ENCODE measurements around the gene CAMKK2. TPM values are rescaled to one million over a fixed set of nuclear protein-coding genes. Genes with fewer than 3 reads are reported as not detected.

Gene CAMKK2
- total and polyA plus RNA-seq, 2 donors (not counting 1 experiment from before 2014, with no cell fraction given): 19.3 to 26.4 TPM

DNA sequence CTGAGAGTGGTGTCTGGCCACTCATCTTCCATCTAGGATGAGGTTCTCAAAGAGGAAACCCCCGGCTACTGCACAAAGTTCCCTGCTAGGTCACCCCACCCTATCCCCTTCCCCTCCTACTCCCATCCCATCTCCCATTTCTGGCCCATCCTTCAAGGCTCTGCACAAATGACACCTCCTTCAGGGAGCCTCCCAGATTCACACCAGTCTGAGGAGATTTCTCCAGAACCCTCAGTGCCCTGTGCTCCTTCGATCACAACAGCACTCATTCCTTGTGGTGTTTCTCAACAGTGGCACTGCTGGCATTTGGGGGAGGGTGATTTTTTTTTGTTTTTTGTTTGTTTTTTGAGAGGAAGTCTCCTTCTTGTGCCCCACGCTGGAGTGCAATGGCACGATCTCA lies 2.9 kb downstream of the CAMKK2 start:
- peaks cover 14% of the 10 kb centered on the region for H3K79me2 ChIP-seq (ENCODE audit: control insufficient read depth, insufficient read depth, low read length)
- no peak for DNase-seq (ENCODE audit: low read depth in 2 of 2)

GRCh38 chr12:121290410-121290809 lies 6.1 kb downstream of the CAMKK2 start:
- H3K36me3 ChIP-seq (ENCODE audit: control insufficient read depth, insufficient read depth, low read length): peaks cover 3% of the 10 kb centered on the region
- no peaks in the 10 kb centered on the region for H4K20me1 ChIP-seq (ENCODE audit: control insufficient read depth, extremely low read depth, insufficient read depth, low read length)
- DNase-seq (ENCODE audit: low read depth in 2 of 2): no peak

More for the DNA sequence above, 2.9 kb downstream of the CAMKK2 start:
- H3K36me3 ChIP-seq (ENCODE audit: control insufficient read depth, insufficient read depth, low read length): peaks cover 1% of the 10 kb centered on the region
- no peak for TF ChIP-seq EZH2 (IDR thresholded peaks at IDR 0.05; ENCODE audit: low read length, missing control alignments)
- TF ChIP-seq, protein P1, sequence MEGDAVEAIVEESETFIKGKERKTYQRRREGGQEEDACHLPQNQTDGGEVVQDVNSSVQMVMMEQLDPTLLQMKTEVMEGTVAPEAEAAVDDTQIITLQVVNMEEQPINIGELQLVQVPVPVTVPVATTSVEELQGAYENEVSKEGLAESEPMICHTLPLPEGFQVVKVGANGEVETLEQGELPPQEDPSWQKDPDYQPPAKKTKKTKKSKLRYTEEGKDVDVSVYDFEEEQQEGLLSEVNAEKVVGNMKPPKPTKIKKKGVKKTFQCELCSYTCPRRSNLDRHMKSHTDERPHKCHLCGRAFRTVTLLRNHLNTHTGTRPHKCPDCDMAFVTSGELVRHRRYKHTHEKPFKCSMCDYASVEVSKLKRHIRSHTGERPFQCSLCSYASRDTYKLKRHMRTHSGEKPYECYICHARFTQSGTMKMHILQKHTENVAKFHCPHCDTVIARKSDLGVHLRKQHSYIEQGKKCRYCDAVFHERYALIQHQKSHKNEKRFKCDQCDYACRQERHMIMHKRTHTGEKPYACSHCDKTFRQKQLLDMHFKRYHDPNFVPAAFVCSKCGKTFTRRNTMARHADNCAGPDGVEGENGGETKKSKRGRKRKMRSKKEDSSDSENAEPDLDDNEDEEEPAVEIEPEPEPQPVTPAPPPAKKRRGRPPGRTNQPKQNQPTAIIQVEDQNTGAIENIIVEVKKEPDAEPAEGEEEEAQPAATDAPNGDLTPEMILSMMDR (conservative IDR thresholded peaks at IDR 0.05 in 1 of 2, IDR thresholded peaks at IDR 0.05 in 1 of 2; ENCODE audit: low read depth in 1 of 2, low read length in 2 of 2): no peak
- no peaks in the 10 kb centered on the region for H4K20me1 ChIP-seq (ENCODE audit: control insufficient read depth, extremely low read depth, insufficient read depth, low read length)
- peaks cover 4% of the 10 kb centered on the region for H3K4me1 ChIP-seq (ENCODE audit: control insufficient read depth, extremely low read depth, insufficient read depth, low read length)
- no peak overlapping the region for H2AFZ ChIP-seq (ENCODE audit: low read length)
- H3K9ac ChIP-seq (ENCODE audit: insufficient read depth, low read length): no peak overlapping the region
- H3K9me3 ChIP-seq (ENCODE audit: control insufficient read depth, insufficient read depth, low read depth, low read length): no peaks in the 10 kb centered on the region
- H3K4me2 ChIP-seq (ENCODE audit: extremely low read depth, insufficient read depth, low read length): no peak overlapping the region
- H3K4me3 ChIP-seq (replicated peaks in 1 of 4; ENCODE audit: control extremely low read depth in 1 of 4, insufficient read depth in 1 of 4, low read depth in 3 of 4, low read length in 4 of 4): no peak overlapping the region
- no peaks in the 10 kb centered on the region for H3K27me3 ChIP-seq (ENCODE audit: control insufficient read depth, insufficient read depth, low read length)
- no peak overlapping the region for H3K27ac ChIP-seq (ENCODE audit: insufficient read depth, low read length)

GRCh38 chr12:121289962-121290361 lies 6.5 kb downstream of the CAMKK2 start:
- H3K4me2 ChIP-seq (ENCODE audit: extremely low read depth, insufficient read depth, low read length): no peak overlapping the region
- H3K27ac ChIP-seq (ENCODE audit: insufficient read depth, low read length): no peak overlapping the region
- DNase-seq (ENCODE audit: low read depth in 2 of 2): no peak
- H3K79me2 ChIP-seq (ENCODE audit: control insufficient read depth, insufficient read depth, low read length): peaks cover 6% of the 10 kb centered on the region
- H2AFZ ChIP-seq (ENCODE audit: low read length): no peak overlapping the region
- peaks cover 3% of the 10 kb centered on the region for H3K36me3 ChIP-seq (ENCODE audit: control insufficient read depth, insufficient read depth, low read length)
- H3K9ac ChIP-seq (ENCODE audit: insufficient read depth, low read length): no peak overlapping the region
- no peak overlapping the region for H3K4me3 ChIP-seq (replicated peaks in 1 of 4; ENCODE audit: control extremely low read depth in 1 of 4, insufficient read depth in 1 of 4, low read depth in 3 of 4, low read length in 4 of 4)
- TF ChIP-seq EZH2 (IDR thresholded peaks at IDR 0.05; ENCODE audit: low read length, missing control alignments): no peak
- TF ChIP-seq, protein P1 (conservative IDR thresholded peaks at IDR 0.05 in 1 of 2, IDR thresholded peaks at IDR 0.05 in 1 of 2; ENCODE audit: low read depth in 1 of 2, low read length in 2 of 2): no peak
- no peaks in the 10 kb centered on the region for H3K27me3 ChIP-seq (ENCODE audit: control insufficient read depth, insufficient read depth, low read length)
- H3K4me1 ChIP-seq (ENCODE audit: control insufficient read depth, extremely low read depth, insufficient read depth, low read length): peaks cover 3% of the 10 kb centered on the region
- H3K9me3 ChIP-seq (ENCODE audit: control insufficient read depth, insufficient read depth, low read depth, low read length): no peaks in the 10 kb centered on the region
- no peaks in the 10 kb centered on the region for H4K20me1 ChIP-seq (ENCODE audit: control insufficient read depth, extremely low read depth, insufficient read depth, low read length)

More at GRCh38 chr12:121290410-121290809, 6.1 kb downstream of the CAMKK2 start:
- Histone ChIP-seq H3K27ac (ENCODE audit: insufficient read depth, low read length) (no peak overlapping the region), H3K79me2 (ENCODE audit: control insufficient read depth, insufficient read depth, low read length) (peaks cover 10% of the 10 kb centered on the region), H3K9ac (ENCODE audit: insufficient read depth, low read length) (no peak overlapping the region), H2AFZ (ENCODE audit: low read length) (no peak overlapping the region), H3K4me3 (replicated peaks in 1 of 4; ENCODE audit: control extremely low read depth in 1 of 4, insufficient read depth in 1 of 4, low read depth in 3 of 4, low read length in 4 of 4) (no peak overlapping the region), H3K4me2 (ENCODE audit: extremely low read depth, insufficient read depth, low read length) (no peak overlapping the region), H3K9me3 (ENCODE audit: control insufficient read depth, insufficient read depth, low read depth, low read length) (no peaks in the 10 kb centered on the region), H3K27me3 (ENCODE audit: control insufficient read depth, insufficient read depth, low read length) (no peaks in the 10 kb centered on the region), H3K4me1 (ENCODE audit: control insufficient read depth, extremely low read depth, insufficient read depth, low read length) (peaks cover 5% of the 10 kb centered on the region)
- TF ChIP-seq, protein P1 (conservative IDR thresholded peaks at IDR 0.05 in 1 of 2, IDR thresholded peaks at IDR 0.05 in 1 of 2; ENCODE audit: low read depth in 1 of 2, low read length in 2 of 2): no peak
- no peak for TF ChIP-seq EZH2 (IDR thresholded peaks at IDR 0.05; ENCODE audit: low read length, missing control alignments)

Measured in fibroblast of lung (primary cell).